ENCODE data around the gene C10orf67.

Gene C10orf67

GRCh38 chr10:23373156-23373555 is 28.6 kb upstream of the C10orf67 start (continued):
- TF ChIP-seq, protein P1, sequence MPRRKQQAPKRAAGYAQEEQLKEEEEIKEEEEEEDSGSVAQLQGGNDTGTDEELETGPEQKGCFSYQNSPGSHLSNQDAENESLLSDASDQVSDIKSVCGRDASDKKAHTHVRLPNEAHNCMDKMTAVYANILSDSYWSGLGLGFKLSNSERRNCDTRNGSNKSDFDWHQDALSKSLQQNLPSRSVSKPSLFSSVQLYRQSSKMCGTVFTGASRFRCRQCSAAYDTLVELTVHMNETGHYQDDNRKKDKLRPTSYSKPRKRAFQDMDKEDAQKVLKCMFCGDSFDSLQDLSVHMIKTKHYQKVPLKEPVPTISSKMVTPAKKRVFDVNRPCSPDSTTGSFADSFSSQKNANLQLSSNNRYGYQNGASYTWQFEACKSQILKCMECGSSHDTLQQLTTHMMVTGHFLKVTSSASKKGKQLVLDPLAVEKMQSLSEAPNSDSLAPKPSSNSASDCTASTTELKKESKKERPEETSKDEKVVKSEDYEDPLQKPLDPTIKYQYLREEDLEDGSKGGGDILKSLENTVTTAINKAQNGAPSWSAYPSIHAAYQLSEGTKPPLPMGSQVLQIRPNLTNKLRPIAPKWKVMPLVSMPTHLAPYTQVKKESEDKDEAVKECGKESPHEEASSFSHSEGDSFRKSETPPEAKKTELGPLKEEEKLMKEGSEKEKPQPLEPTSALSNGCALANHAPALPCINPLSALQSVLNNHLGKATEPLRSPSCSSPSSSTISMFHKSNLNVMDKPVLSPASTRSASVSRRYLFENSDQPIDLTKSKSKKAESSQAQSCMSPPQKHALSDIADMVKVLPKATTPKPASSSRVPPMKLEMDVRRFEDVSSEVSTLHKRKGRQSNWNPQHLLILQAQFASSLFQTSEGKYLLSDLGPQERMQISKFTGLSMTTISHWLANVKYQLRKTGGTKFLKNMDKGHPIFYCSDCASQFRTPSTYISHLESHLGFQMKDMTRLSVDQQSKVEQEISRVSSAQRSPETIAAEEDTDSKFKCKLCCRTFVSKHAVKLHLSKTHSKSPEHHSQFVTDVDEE (CRISPR knock-in tag; IDR thresholded peaks at IDR 0.05): no peak

- TF ChIP-seq ARNTL (CRISPR knock-in tag; IDR thresholded peaks at IDR 0.05; ENCODE audit: borderline replicate concordance, low read depth): no peak
- TF ChIP-seq, protein P2, sequence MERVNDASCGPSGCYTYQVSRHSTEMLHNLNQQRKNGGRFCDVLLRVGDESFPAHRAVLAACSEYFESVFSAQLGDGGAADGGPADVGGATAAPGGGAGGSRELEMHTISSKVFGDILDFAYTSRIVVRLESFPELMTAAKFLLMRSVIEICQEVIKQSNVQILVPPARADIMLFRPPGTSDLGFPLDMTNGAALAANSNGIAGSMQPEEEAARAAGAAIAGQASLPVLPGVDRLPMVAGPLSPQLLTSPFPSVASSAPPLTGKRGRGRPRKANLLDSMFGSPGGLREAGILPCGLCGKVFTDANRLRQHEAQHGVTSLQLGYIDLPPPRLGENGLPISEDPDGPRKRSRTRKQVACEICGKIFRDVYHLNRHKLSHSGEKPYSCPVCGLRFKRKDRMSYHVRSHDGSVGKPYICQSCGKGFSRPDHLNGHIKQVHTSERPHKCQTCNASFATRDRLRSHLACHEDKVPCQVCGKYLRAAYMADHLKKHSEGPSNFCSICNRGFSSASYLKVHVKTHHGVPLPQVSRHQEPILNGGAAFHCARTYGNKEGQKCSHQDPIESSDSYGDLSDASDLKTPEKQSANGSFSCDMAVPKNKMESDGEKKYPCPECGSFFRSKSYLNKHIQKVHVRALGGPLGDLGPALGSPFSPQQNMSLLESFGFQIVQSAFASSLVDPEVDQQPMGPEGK (CRISPR knock-in tag; IDR thresholded peaks at IDR 0.05; ENCODE audit: borderline replicate concordance): no peak
- TF ChIP-seq ZNF565 (CRISPR knock-in tag; conservative IDR thresholded peaks at IDR 0.05; ENCODE audit: low read depth): no peak
- TF ChIP-seq, protein P3, sequence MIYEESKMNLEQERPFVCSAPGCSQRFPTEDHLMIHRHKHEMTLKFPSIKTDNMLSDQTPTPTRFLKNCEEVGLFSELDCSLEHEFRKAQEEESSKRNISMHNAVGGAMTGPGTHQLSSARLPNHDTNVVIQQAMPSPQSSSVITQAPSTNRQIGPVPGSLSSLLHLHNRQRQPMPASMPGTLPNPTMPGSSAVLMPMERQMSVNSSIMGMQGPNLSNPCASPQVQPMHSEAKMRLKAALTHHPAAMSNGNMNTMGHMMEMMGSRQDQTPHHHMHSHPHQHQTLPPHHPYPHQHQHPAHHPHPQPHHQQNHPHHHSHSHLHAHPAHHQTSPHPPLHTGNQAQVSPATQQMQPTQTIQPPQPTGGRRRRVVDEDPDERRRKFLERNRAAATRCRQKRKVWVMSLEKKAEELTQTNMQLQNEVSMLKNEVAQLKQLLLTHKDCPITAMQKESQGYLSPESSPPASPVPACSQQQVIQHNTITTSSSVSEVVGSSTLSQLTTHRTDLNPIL (CRISPR knock-in tag; IDR thresholded peaks at IDR 0.05; ENCODE audit: low read depth): no peak
- no peak for TF ChIP-seq GLIS3 (CRISPR knock-in tag; IDR thresholded peaks at IDR 0.05)
- no peak for TF ChIP-seq TCF4 (CRISPR knock-in tag; IDR thresholded peaks at IDR 0.05; ENCODE audit: borderline replicate concordance)
- no peak for TF ChIP-seq SNAI2 (CRISPR knock-in tag; IDR thresholded peaks at IDR 0.05)
- no peak for TF ChIP-seq ISL1 (CRISPR knock-in tag; IDR thresholded peaks at IDR 0.05)
- TF ChIP-seq, protein P4, sequence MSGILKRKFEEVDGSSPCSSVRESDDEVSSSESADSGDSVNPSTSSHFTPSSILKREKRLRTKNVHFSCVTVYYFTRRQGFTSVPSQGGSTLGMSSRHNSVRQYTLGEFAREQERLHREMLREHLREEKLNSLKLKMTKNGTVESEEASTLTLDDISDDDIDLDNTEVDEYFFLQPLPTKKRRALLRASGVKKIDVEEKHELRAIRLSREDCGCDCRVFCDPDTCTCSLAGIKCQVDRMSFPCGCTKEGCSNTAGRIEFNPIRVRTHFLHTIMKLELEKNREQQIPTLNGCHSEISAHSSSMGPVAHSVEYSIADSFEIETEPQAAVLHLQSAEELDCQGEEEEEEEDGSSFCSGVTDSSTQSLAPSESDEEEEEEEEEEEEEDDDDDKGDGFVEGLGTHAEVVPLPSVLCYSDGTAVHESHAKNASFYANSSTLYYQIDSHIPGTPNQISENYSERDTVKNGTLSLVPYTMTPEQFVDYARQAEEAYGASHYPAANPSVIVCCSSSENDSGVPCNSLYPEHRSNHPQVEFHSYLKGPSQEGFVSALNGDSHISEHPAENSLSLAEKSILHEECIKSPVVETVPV (CRISPR knock-in tag; IDR thresholded peaks at IDR 0.05): no peak
- TF ChIP-seq OSR1 (CRISPR knock-in tag; IDR thresholded peaks at IDR 0.05): no peak
- TF ChIP-seq CSDC2 (CRISPR knock-in tag; IDR thresholded peaks at IDR 0.05): no peak
- no peak for ATAC-seq
Observed at GRCh38 chr10:23371073-23371472, 26.5 kb upstream of the C10orf67 start.

DNA sequence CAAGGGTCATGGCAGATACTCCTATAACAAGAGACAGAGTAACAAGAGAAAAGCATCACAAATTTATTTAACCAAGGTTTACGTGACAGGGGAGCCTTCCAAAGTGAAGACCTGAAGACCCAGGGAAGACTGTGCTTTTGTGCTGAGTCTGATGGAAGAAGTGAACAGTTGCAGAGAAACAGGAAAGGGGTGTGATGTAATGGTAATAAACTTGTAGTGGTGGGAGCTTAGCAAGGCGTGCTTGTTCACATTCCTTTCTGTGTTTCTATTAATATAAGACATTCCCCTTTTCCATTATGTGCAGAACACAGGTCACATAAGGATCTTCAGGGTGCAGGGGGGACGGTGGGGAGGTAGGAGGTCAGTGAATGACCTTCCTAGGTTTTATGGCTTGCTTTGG is 25.5 kb upstream of the C10orf67 start:
- no peak for TF ChIP-seq PPARA (CRISPR knock-in tag; IDR thresholded peaks at IDR 0.05; ENCODE audit: borderline replicate concordance)
- TF ChIP-seq ZNF70 (CRISPR knock-in tag; IDR thresholded peaks at IDR 0.05): no peak
- TF ChIP-seq, protein P3 (CRISPR knock-in tag; IDR thresholded peaks at IDR 0.05; ENCODE audit: low read depth): no peak
- TF ChIP-seq TCF4 (CRISPR knock-in tag; IDR thresholded peaks at IDR 0.05; ENCODE audit: borderline replicate concordance): no peak
- ATAC-seq: no peak

GRCh38 chr10:23368816-23369640 is 24.4 kb upstream of the C10orf67 start:
- no peak for ATAC-seq
- TF ChIP-seq, protein P3 (CRISPR knock-in tag; IDR thresholded peaks at IDR 0.05; ENCODE audit: low read depth): no peak
- no peak for TF ChIP-seq TCF4 (CRISPR knock-in tag; IDR thresholded peaks at IDR 0.05; ENCODE audit: borderline replicate concordance)
